ENCODE data around the gene CIP2A.
A peak's percentile ranks its signal among the peaks of the same experiment; 100 is the strongest.

Gene CIP2A

DNA sequence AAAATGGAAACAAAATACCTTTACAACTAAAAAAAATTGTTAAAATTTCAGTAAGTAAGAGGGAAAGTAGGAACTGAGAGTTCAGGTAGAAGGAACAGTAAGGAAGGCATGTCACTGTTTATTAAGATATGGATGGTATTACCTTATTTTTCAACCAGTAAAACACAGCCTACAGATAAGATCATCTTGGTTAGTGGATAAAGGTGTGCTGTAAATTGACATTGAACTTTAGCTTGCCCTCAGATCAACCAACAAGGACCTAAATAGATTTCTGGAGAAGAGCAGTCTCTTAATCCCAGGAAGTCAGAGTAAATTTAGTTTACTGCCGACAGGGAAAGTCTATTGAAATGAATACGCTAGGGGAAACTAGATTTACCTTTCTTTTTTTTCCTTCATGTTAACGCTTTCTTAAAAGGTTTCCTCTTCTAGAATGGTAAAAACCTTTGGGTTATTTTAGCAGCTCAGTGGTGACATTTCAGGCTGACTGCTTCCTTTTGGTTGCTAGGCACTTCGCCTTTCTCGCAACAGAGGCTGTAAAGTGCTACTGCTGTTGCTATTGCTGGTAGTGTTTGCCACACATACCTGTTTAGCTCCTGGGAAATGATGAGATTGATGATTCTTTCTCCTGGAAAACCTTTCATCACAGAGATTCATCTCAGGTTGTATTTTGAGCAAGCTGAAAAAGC lies 13.2 kb upstream of the CIP2A start:
- no peak overlapping the region for H3K4me2 ChIP-seq (ENCODE audit: low read length)
- H3K27ac ChIP-seq (ENCODE audit: low read depth, low read length), result peak overlapping the region; percentile 60
- no peak overlapping the region for H4K5ac ChIP-seq (ENCODE audit: low read length)
- no peaks in the 10 kb centered on the region for H3K27me3 ChIP-seq (ENCODE audit: insufficient read depth, low read length, poor library complexity)
- H4K8ac ChIP-seq (ENCODE audit: low read depth, low read length), result no peak overlapping the region
- H2BK5ac ChIP-seq (ENCODE audit: low read length), result no peak overlapping the region
- H3K56ac ChIP-seq (ENCODE audit: low read length), result no peak overlapping the region
- no peak overlapping the region for H3K18ac ChIP-seq (ENCODE audit: low read length)
- no peak overlapping the region for H3K9ac ChIP-seq (ENCODE audit: low read length)
- peaks cover 2% of the 10 kb centered on the region for H3K4me1 ChIP-seq (ENCODE audit: control insufficient read depth, low read depth, low read length)
- H2BK15ac ChIP-seq (replicated peaks; ENCODE audit: low read depth), result no peak overlapping the region
- H2AK5ac ChIP-seq (ENCODE audit: low read length), result no peak overlapping the region
- peak; percentile 80 for DNase-seq
- H3K79me1 ChIP-seq (ENCODE audit: low read length), result peaks cover 1% of the 10 kb centered on the region
- WGBS (ENCODE audit: extremely low coverage, insufficient coverage, low lambda C conversion rate), result no CpG with 5 or more reads among the region's 5 CpGs
- H3K36me3 ChIP-seq (ENCODE audit: control insufficient read depth, insufficient read depth, low read length), result no peaks in the 10 kb centered on the region
- H3K23ac ChIP-seq (ENCODE audit: low read length), result no peak overlapping the region
- no peak overlapping the region for H3K4me3 ChIP-seq (ENCODE audit: low read length)
- H3K79me2 ChIP-seq (ENCODE audit: control insufficient read depth, insufficient read depth, low read length), result no peaks in the 10 kb centered on the region
- no peak overlapping the region for H3K4ac ChIP-seq (ENCODE audit: low read depth, low read length)
- H2BK120ac ChIP-seq (ENCODE audit: low read depth, low read length), result no peak overlapping the region

DNA sequence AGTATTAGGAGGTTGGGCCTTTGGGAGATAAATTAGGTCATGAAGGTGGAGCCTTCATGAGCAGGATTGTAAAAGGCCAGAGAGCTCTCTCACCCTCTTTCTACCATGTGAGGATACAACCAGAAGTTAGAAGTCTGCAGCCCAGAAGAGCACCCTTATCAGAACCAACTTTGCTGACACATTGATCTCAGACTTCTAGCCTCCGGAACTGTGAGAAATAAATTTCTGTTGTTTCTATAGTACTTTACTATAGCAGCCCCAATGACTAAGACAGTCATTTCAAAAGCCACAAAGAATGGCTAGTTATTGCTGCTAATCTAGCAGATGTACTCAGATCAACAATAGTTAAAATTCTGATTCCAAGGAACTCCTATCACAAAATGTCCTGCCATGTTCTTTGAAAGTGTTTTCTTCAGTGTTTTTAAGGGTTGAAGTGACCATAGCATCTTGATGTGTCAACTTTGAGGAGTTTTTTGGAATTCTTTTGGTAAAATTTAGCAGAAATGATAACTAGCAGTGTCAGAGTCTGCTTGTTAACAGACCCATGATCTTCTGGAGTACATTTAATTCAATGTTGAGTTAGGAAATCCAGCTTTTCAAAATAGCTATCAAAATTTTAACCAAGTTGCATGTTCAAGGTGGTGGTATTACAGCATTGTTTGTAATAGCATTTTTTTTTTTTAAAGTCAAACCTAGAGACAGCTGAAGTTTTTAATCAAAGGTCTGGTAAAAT lies 10.6 kb upstream of the CIP2A start:
- no peak overlapping the region for H4K8ac ChIP-seq (ENCODE audit: low read depth, low read length)
- no CpG with 5 or more reads among the region's 1 CpG for WGBS (ENCODE audit: extremely low coverage, insufficient coverage, low lambda C conversion rate)
- no peak for DNase-seq
- H3K27ac ChIP-seq (ENCODE audit: low read depth, low read length), result no peak overlapping the region
- H4K5ac ChIP-seq (ENCODE audit: low read length), result no peak overlapping the region
- H3K4me3 ChIP-seq (ENCODE audit: low read length), result no peak overlapping the region
- peaks cover 1% of the 10 kb centered on the region for H3K79me1 ChIP-seq (ENCODE audit: low read length)
- peaks cover 2% of the 10 kb centered on the region for H3K4me1 ChIP-seq (ENCODE audit: control insufficient read depth, low read depth, low read length)
- no peak overlapping the region for H2BK5ac ChIP-seq (ENCODE audit: low read length)
- no peaks in the 10 kb centered on the region for H3K27me3 ChIP-seq (ENCODE audit: insufficient read depth, low read length, poor library complexity)
- H3K79me2 ChIP-seq (ENCODE audit: control insufficient read depth, insufficient read depth, low read length), result no peaks in the 10 kb centered on the region
- no peak overlapping the region for H3K18ac ChIP-seq (ENCODE audit: low read length)
- H2BK120ac ChIP-seq (ENCODE audit: low read depth, low read length), result no peak overlapping the region
- H2AK5ac ChIP-seq (ENCODE audit: low read length), result no peak overlapping the region
- H3K56ac ChIP-seq (ENCODE audit: low read length), result no peak overlapping the region
- H3K9ac ChIP-seq (ENCODE audit: low read length), result no peak overlapping the region
- no peak overlapping the region for H3K4me2 ChIP-seq (ENCODE audit: low read length)
- H2BK15ac ChIP-seq (replicated peaks; ENCODE audit: low read depth), result no peak overlapping the region
- H3K36me3 ChIP-seq (ENCODE audit: control insufficient read depth, insufficient read depth, low read length), result no peaks in the 10 kb centered on the region
- no peak overlapping the region for H3K4ac ChIP-seq (ENCODE audit: low read depth, low read length)
- no peak overlapping the region for H3K23ac ChIP-seq (ENCODE audit: low read length)

DNA sequence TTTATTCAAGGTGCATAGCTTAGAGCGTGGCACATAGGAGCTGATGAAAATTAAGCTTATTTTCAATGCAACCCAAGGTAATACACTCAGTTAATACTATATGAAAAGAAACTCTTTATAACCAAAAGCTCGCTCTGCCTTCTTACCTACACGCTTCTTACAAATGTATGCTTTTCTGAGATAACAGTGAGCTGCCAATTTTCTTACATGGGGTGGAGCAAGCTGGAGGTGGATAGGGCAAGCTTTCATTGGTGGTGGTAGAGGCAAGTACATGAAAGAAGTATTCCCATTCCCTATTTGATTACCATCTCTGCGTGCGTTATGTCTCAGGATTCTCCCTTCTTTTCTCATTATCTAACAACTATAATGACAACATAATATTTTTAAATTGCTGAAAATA lies 9.1 kb upstream of the CIP2A start:
- Histone ChIP-seq H3K4ac (ENCODE audit: low read depth, low read length) (no peak overlapping the region), H3K23ac (ENCODE audit: low read length) (no peak overlapping the region), H2BK5ac (ENCODE audit: low read length) (no peak overlapping the region), H3K79me2 (ENCODE audit: control insufficient read depth, insufficient read depth, low read length) (no peaks in the 10 kb centered on the region), H3K9ac (ENCODE audit: low read length) (no peak overlapping the region), H3K79me1 (ENCODE audit: low read length) (peaks cover 1% of the 10 kb centered on the region), H2AK5ac (ENCODE audit: low read length) (no peak overlapping the region), H2BK120ac (ENCODE audit: low read depth, low read length) (no peak overlapping the region), H3K4me3 (ENCODE audit: low read length) (no peak overlapping the region), H3K18ac (ENCODE audit: low read length) (no peak overlapping the region), H3K56ac (ENCODE audit: low read length) (no peak overlapping the region), H3K27ac (ENCODE audit: low read depth, low read length) (no peak overlapping the region), H4K8ac (ENCODE audit: low read depth, low read length) (no peak overlapping the region), H3K36me3 (ENCODE audit: control insufficient read depth, insufficient read depth, low read length) (no peaks in the 10 kb centered on the region), H2BK15ac (replicated peaks; ENCODE audit: low read depth) (no peak overlapping the region), H3K4me2 (ENCODE audit: low read length) (no peak overlapping the region), H4K5ac (ENCODE audit: low read length) (no peak overlapping the region), H3K27me3 (ENCODE audit: insufficient read depth, low read length, poor library complexity) (no peaks in the 10 kb centered on the region), H3K4me1 (ENCODE audit: control insufficient read depth, low read depth, low read length) (peaks cover 2% of the 10 kb centered on the region)
- WGBS (ENCODE audit: extremely low coverage, insufficient coverage, low lambda C conversion rate), result no CpG with 5 or more reads among the region's 5 CpGs
- DNase-seq, result no peak

DNA sequence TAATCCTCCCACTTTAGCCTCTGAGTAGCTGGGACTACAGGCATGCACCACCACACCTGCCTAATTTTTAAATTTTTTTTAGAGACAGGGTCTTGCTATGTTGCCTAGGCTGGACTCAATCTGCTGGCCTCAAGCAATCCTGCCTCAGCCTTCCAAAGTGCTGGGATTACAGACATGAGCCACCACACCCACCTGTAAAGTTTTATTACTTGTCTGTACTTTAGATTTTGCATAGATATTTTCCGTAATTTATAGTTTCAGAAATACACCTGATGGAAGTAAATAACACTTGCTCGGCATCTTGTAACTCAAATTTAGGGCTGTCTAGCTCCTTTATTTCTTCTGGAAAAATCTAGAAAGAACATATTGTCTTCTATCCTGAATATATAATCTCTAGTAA lies 6.1 kb upstream of the CIP2A start:
- H3K4me2 ChIP-seq (ENCODE audit: low read length), result no peak overlapping the region
- no peak overlapping the region for H2BK120ac ChIP-seq (ENCODE audit: low read depth, low read length)
- H4K5ac ChIP-seq (ENCODE audit: low read length), result no peak overlapping the region
- DNase-seq, result no peak
- H2BK15ac ChIP-seq (replicated peaks; ENCODE audit: low read depth), result no peak overlapping the region
- H3K4ac ChIP-seq (ENCODE audit: low read depth, low read length), result no peak overlapping the region
- H3K4me1 ChIP-seq (ENCODE audit: control insufficient read depth, low read depth, low read length), result no peaks in the 10 kb centered on the region
- no peak overlapping the region for H3K23ac ChIP-seq (ENCODE audit: low read length)
- H3K18ac ChIP-seq (ENCODE audit: low read length), result no peak overlapping the region
- H3K56ac ChIP-seq (ENCODE audit: low read length), result no peak overlapping the region
- peaks cover 6% of the 10 kb centered on the region for H3K79me2 ChIP-seq (ENCODE audit: control insufficient read depth, insufficient read depth, low read length)
- no peak overlapping the region for H3K27ac ChIP-seq (ENCODE audit: low read depth, low read length)
- WGBS (ENCODE audit: extremely low coverage, insufficient coverage, low lambda C conversion rate), result no CpG with 5 or more reads among the region's 2 CpGs
- H2BK5ac ChIP-seq (ENCODE audit: low read length), result no peak overlapping the region
- H3K27me3 ChIP-seq (ENCODE audit: insufficient read depth, low read length, poor library complexity), result no peaks in the 10 kb centered on the region
- H3K4me3 ChIP-seq (ENCODE audit: low read length), result no peak overlapping the region
- no peak overlapping the region for H3K9ac ChIP-seq (ENCODE audit: low read length)
- H4K8ac ChIP-seq (ENCODE audit: low read depth, low read length), result no peak overlapping the region
- H3K36me3 ChIP-seq (ENCODE audit: control insufficient read depth, insufficient read depth, low read length), result no peaks in the 10 kb centered on the region
- H3K79me1 ChIP-seq (ENCODE audit: low read length), result peaks cover 4% of the 10 kb centered on the region
- no peak overlapping the region for H2AK5ac ChIP-seq (ENCODE audit: low read length)

DNA sequence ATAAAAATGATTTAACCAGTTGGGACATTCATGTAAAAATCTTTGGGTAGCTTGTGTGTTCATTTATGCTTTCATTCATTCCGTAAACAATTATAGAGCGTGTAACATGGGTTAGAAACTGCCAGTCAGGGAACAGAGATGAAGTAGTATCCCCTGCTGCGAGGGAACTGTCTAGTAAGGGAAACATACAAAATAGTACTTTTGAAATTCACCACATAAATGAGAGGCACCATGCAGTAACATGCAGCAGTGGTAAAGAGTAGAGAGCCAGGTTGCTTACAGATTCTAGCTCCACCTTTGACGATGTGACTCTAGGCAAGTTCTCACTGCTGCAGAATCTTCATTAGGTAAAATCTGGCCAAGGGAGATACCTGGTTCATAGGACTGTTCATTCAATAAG lies 1.2 kb upstream of the CIP2A start:
- no peak overlapping the region for H4K8ac ChIP-seq (ENCODE audit: low read depth, low read length)
- H3K4me2 ChIP-seq (ENCODE audit: low read length), result peak overlapping the region; percentile 1
- DNase-seq, result peak; percentile 8
- no peak overlapping the region for H3K27ac ChIP-seq (ENCODE audit: low read depth, low read length)
- no peak overlapping the region for H2AK5ac ChIP-seq (ENCODE audit: low read length)
- WGBS (ENCODE audit: extremely low coverage, insufficient coverage, low lambda C conversion rate), result no CpG with 5 or more reads among the region's 4 CpGs
- H3K4ac ChIP-seq (ENCODE audit: low read depth, low read length), result peak overlapping the region; percentile 36
- no peaks in the 10 kb centered on the region for H3K36me3 ChIP-seq (ENCODE audit: control insufficient read depth, insufficient read depth, low read length)
- peaks cover 4% of the 10 kb centered on the region for H3K79me1 ChIP-seq (ENCODE audit: low read length)
- H2BK15ac ChIP-seq (replicated peaks; ENCODE audit: low read depth), result no peak overlapping the region
- H4K5ac ChIP-seq (ENCODE audit: low read length), result no peak overlapping the region
- H3K23ac ChIP-seq (ENCODE audit: low read length), result no peak overlapping the region
- no peak overlapping the region for H3K4me3 ChIP-seq (ENCODE audit: low read length)
- H2BK120ac ChIP-seq (ENCODE audit: low read depth, low read length), result no peak overlapping the region
- no peaks in the 10 kb centered on the region for H3K4me1 ChIP-seq (ENCODE audit: control insufficient read depth, low read depth, low read length)
- H3K9ac ChIP-seq (ENCODE audit: low read length), result peak overlapping the region; percentile 57
- H3K18ac ChIP-seq (ENCODE audit: low read length), result no peak overlapping the region
- H3K56ac ChIP-seq (ENCODE audit: low read length), result peak overlapping the region; percentile 26
- H3K79me2 ChIP-seq (ENCODE audit: control insufficient read depth, insufficient read depth, low read length), result peaks cover 30% of the 10 kb centered on the region
- no peak overlapping the region for H2BK5ac ChIP-seq (ENCODE audit: low read length)
- H3K27me3 ChIP-seq (ENCODE audit: insufficient read depth, low read length, poor library complexity), result no peaks in the 10 kb centered on the region
